ENCODE measurements around the gene KRTAP10-7. TPM values are rescaled to one million over a fixed set of nuclear protein-coding genes. Genes with fewer than 3 reads are reported as not detected.
"Not testable (repeated sequence)": the region's sequence is repeated elsewhere in the genome, so short reads cannot be mapped to it uniquely, and the experiment has no call there.

KRTAP10-7 gene
- total RNA-seq, 2 donors from 2014 or later: not detected

- Mint-ChIP-seq H3K27ac (peak overlapping the region; percentile 79), H3K4me3 (no peak overlapping the region), H3K36me3 (ENCODE audit: low read depth) (peaks cover 2% of the 10 kb centered on the region), H3K4me1 (peaks cover 8% of the 10 kb centered on the region), H3K27me3 (peaks cover 30% of the 10 kb centered on the region)
- no peaks in the 10 kb centered on the region for H3K9me3 ChIP-seq (ENCODE audit: control insufficient read depth, low read length, poor library complexity, severe bottlenecking)
- ATAC-seq (no peak), DNase-seq (no peak)
Measured at GRCh38 chr21:44574457-44575306, 25.7 kb upstream of the KRTAP10-7 start.

DNA sequence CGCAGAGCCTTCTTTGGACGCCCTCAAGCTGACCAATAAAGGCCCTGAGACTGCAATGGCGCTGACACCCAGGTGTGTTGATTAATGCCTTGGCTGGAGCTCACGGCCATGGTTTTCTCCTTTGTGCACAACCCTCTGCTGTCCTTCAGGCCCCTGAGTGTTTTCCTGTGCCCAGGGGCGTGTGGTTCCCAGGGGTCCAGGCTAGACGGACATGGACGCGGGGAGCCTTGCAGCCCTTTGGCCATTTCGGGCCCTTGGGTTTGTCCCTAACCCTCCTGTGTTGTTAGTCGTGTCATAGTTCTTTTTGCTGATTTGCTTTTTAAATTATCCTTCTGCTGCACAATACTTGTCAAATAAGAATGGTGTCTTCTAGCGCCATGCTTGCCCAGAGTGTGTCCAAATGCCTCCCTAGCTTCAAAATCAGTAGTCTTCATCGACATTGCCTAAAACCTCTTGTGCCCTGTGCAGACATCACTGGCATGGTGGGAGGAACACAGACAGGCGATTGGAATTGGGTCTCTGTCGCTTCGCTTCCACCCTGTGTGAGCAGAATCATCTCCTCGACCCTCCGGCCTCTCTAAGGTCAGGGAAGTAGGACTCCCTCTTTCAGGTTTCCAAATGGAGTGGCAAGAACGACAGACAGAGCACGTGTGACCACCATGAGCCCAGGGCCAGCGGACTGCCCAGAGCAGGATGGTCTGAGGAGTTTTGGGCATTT is 24.9 kb upstream of the KRTAP10-7 start:
- Mint-ChIP-seq H3K4me1 (peaks cover 8% of the 10 kb centered on the region), H3K27me3 (peaks cover 30% of the 10 kb centered on the region), H3K4me3 (peak overlapping the region; percentile 34), H3K27ac (peak overlapping the region; percentile 79), H3K36me3 (ENCODE audit: low read depth) (peaks cover 2% of the 10 kb centered on the region)
- DNase-seq: no peak
- no peak for ATAC-seq
- H3K9me3 ChIP-seq (ENCODE audit: control insufficient read depth, low read length, poor library complexity, severe bottlenecking): no peaks in the 10 kb centered on the region

- Mint-ChIP-seq H3K4me3 (no peak overlapping the region), H3K36me3 (ENCODE audit: low read depth) (peaks cover 2% of the 10 kb centered on the region), H3K4me1 (peaks cover 8% of the 10 kb centered on the region), H3K27ac (no peak overlapping the region), H3K27me3 (peaks cover 30% of the 10 kb centered on the region)
- DNase-seq (no peak), ATAC-seq (no peak)
- no peaks in the 10 kb centered on the region for H3K9me3 ChIP-seq (ENCODE audit: control insufficient read depth, low read length, poor library complexity, severe bottlenecking)
Measured at GRCh38 chr21:44576025-44576420, 24.4 kb upstream of the KRTAP10-7 start.

DNA sequence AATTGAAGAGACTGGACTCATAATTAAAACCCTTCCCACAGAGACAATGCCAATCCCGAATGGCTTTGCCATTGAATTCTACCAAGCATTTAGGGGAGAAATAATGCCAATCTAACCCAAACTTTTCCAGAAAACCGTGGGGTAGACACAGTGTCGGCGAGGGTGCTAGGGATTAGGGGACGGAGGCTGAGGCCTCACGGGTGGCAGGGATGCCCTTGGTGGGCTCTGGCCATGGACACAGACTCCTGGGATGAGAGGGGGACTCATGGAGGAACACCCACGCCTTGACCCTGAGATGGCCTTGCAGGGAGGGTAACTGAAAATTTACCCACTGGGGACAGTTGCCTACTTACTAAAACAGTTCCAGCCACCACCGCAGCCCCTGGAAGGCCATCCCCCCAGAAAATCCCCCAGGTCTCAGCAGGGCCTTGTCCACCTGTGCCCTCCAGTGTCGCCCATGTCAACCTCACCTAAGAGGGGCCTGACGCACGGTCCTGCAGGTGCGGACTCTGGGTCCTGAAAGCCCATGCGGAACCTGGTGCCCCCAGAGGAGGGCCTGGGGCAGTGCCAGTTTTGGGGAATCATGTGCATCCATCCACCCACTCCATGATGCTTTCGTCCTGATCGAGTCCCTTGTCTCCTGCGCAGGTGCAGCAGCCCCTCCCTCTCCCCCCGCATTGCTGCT is 21.9 kb upstream of the KRTAP10-7 start:
- ATAC-seq: no peak
- no peaks in the 10 kb centered on the region for H3K9me3 ChIP-seq (ENCODE audit: control insufficient read depth, low read length, poor library complexity, severe bottlenecking)
- DNase-seq: no peak
- Mint-ChIP-seq H3K4me3 (no peak overlapping the region), H3K27me3 (peaks cover 18% of the 10 kb centered on the region), H3K36me3 (ENCODE audit: low read depth) (no peaks in the 10 kb centered on the region), H3K4me1 (peaks cover 6% of the 10 kb centered on the region), H3K27ac (no peak overlapping the region)

DNA sequence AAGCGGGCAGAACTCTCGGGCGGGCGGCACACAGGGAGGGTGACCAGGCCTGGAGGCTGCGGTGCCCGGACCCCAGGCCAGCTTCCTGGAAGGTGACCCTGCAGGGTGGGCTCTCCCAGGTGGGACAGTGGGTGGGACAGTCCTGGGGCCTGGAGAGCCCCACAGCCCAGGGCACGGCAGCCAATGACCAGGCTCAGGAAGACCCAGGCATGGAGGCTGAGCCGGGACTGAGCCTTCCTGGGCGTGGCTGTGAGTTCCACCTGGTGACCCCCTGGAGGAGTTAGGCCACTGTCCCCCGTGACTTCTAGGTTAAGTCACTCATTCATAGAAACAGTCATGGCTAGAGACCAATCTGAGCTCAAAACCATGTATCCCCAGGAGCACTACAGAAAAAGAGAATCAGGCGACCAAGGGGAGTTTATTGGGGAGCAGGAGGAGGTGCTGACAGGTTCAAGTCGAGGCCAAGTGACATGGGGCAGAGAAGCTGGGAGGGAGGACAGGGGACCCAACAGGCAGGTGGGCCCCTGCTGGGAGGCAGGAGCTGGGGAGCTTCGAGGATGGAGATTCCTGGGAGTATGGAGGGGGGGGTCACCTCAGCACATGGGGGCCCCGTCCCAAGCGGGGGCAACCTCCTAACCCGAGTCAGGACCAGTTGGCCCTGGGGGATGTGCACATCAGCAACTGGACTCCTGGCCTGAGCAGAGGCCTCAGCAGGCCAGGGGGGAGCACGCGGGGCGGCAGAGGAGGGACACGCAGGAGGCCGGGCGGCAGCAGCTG is 21.2 kb upstream of the KRTAP10-7 start:
- no peak for ATAC-seq
- peaks cover 9% of the 10 kb centered on the region for H3K4me1 Mint-ChIP-seq
- no peak overlapping the region for H3K27ac Mint-ChIP-seq
- no peaks in the 10 kb centered on the region for H3K9me3 ChIP-seq (ENCODE audit: control insufficient read depth, low read length, poor library complexity, severe bottlenecking)
- H3K36me3 Mint-ChIP-seq (ENCODE audit: low read depth): no peaks in the 10 kb centered on the region
- H3K27me3 Mint-ChIP-seq: peaks cover 16% of the 10 kb centered on the region
- H3K4me3 Mint-ChIP-seq: no peak overlapping the region
- DNase-seq: no peak

GRCh38 chr21:44579833-44580144 is 20.6 kb upstream of the KRTAP10-7 start:
- Mint-ChIP-seq H3K27me3 (peaks cover 15% of the 10 kb centered on the region), H3K4me1 (peaks cover 10% of the 10 kb centered on the region), H3K36me3 (ENCODE audit: low read depth) (no peaks in the 10 kb centered on the region), H3K27ac (no peak overlapping the region), H3K4me3 (no peak overlapping the region)
- no peaks in the 10 kb centered on the region for H3K9me3 ChIP-seq (ENCODE audit: control insufficient read depth, low read length, poor library complexity, severe bottlenecking)
- no peak for DNase-seq
- no peak for ATAC-seq

GRCh38 chr21:44580231-44580821 is 20.1 kb upstream of the KRTAP10-7 start, which contains the start of gene KRTAP10-5:
KRTAP10-5 (minus strand) TSS chr21:44580604; CDS start chr21:44580578, 26 bp downstream.
- H3K4me3 Mint-ChIP-seq; H3K36me3 Mint-ChIP-seq (ENCODE audit: low read depth); H3K27ac Mint-ChIP-seq; DNase-seq; H3K4me1 Mint-ChIP-seq; H3K9me3 ChIP-seq (ENCODE audit: control insufficient read depth, low read length, poor library complexity, severe bottlenecking); ATAC-seq: not testable (repeated sequence)
- peaks cover 13% of the 10 kb centered on the region for H3K27me3 Mint-ChIP-seq

GRCh38 chr21:44581158-44581557 is 19.2 kb upstream of the KRTAP10-7 start:
- Mint-ChIP-seq H3K27me3 (peaks cover 16% of the 10 kb centered on the region), H3K4me3 (no peak overlapping the region), H3K4me1 (peaks cover 9% of the 10 kb centered on the region), H3K36me3 (ENCODE audit: low read depth) (peaks cover 3% of the 10 kb centered on the region), H3K27ac (no peak overlapping the region)
- ATAC-seq (no peak), DNase-seq (no peak)
- no peaks in the 10 kb centered on the region for H3K9me3 ChIP-seq (ENCODE audit: control insufficient read depth, low read length, poor library complexity, severe bottlenecking)

- peaks cover 25% of the 10 kb centered on the region for H3K27me3 Mint-ChIP-seq
- H3K4me3 Mint-ChIP-seq: no peak overlapping the region
- DNase-seq: no peak
- peaks cover 9% of the 10 kb centered on the region for H3K4me1 Mint-ChIP-seq
- peaks cover 3% of the 10 kb centered on the region for H3K36me3 Mint-ChIP-seq (ENCODE audit: low read depth)
- no peaks in the 10 kb centered on the region for H3K9me3 ChIP-seq (ENCODE audit: control insufficient read depth, low read length, poor library complexity, severe bottlenecking)
- ATAC-seq: no peak
- no peak overlapping the region for H3K27ac Mint-ChIP-seq
Measured at GRCh38 chr21:44582055-44582454, 18.3 kb upstream of the KRTAP10-7 start.

GRCh38 chr21:44583089-44583799 is 17.2 kb upstream of the KRTAP10-7 start:
- Mint-ChIP-seq H3K4me3 (no peak overlapping the region), H3K36me3 (ENCODE audit: low read depth) (peaks cover 3% of the 10 kb centered on the region), H3K27ac (no peak overlapping the region), H3K4me1 (peaks cover 9% of the 10 kb centered on the region), H3K27me3 (peaks cover 28% of the 10 kb centered on the region)
- DNase-seq: no peak
- H3K9me3 ChIP-seq (ENCODE audit: control insufficient read depth, low read length, poor library complexity, severe bottlenecking): no peaks in the 10 kb centered on the region
- no peak for ATAC-seq

- no peak overlapping the region for H3K4me3 Mint-ChIP-seq
- H3K9me3 ChIP-seq (ENCODE audit: control insufficient read depth, low read length, poor library complexity, severe bottlenecking): no peaks in the 10 kb centered on the region
- DNase-seq (no peak), ATAC-seq (peak; percentile 69)
- H3K27me3 Mint-ChIP-seq: peaks cover 28% of the 10 kb centered on the region
- H3K27ac Mint-ChIP-seq: no peak overlapping the region
- H3K36me3 Mint-ChIP-seq (ENCODE audit: low read depth): peaks cover 3% of the 10 kb centered on the region
- H3K4me1 Mint-ChIP-seq: peaks cover 9% of the 10 kb centered on the region
Measured at GRCh38 chr21:44583800-44584147, 16.6 kb upstream of the KRTAP10-7 start.

- Mint-ChIP-seq H3K27me3 (peaks cover 38% of the 10 kb centered on the region), H3K4me1 (peaks cover 9% of the 10 kb centered on the region), H3K36me3 (ENCODE audit: low read depth) (peaks cover 3% of the 10 kb centered on the region), H3K4me3 (no peak overlapping the region), H3K27ac (no peak overlapping the region)
- no peak for ATAC-seq
- DNase-seq: no peak
- no peaks in the 10 kb centered on the region for H3K9me3 ChIP-seq (ENCODE audit: control insufficient read depth, low read length, poor library complexity, severe bottlenecking)
Measured at GRCh38 chr21:44585892-44586291, 14.5 kb upstream of the KRTAP10-7 start.
